Epithelial cell of prostate (primary cell): ENCODE results near the gene SOHLH2.

ENCODE experiments used
- DNase-seq: peaks from one replicate; pipeline ENCODE4 v3.0.0-alpha.2; 2011; ENCODE audit warnings: low read depth, low spot score
- H3K27ac ChIP-seq: fragments of 450-650 bp; 2 replicates; pipeline ENCODE4 v1.5.1; 2017; ENCODE audit warnings: mild to moderate bottlenecking

Gene SOHLH2

DNA sequence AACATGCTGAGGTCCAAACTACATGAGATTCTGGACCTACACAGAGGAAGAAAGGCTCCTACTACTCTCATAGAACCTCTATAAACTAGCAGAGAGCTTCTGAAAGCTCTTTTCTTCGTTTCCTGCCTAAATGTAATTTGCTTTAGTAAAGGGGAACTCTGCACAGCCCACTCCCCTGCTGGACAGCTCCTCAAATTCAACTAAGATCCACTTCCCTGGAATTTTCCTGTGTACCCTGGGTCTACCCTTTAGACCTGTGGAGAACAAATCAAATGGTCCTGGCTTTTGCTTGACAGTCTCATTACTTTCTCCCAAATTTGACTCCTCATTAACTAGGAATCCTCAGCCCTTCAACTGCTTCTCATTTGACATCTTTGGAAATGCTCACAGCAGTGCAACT is 79.7 kb downstream of the SOHLH2 start:
- no peak overlapping the region for H3K27ac ChIP-seq
- DNase-seq: no peak

DNA sequence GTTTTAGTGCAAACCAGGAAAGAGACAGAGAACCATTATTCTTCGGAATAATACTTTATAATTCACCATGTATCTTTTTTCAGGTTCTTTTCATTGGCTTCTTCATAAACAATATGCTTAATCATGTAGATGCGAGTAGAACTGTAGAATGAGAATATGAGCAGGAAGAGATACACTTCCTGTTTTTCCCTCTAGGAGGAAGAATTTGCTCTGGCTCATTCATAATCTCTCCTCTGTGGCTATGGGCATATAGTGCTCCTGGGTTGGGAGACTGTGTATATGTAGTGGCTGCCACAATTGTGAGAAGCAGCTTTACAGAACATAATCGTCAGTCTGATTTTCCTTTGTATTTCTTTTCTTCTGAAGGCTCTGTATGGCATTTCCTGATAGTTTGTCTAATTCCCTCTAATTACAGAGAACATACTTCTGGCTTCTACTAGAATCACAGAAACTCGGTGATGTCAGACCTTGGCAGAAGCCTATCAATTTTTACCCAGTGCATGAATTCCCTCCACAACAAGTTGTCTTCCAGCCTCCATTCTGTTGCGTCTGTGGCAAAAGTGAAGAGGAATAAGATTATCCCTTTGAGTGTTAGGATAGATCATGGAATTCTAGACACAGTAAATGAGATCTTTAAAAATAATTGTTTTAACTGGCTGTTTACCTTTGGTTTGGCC is 80.3 kb downstream of the SOHLH2 start:
- no peak overlapping the region for H3K27ac ChIP-seq
- DNase-seq: no peak

DNA sequence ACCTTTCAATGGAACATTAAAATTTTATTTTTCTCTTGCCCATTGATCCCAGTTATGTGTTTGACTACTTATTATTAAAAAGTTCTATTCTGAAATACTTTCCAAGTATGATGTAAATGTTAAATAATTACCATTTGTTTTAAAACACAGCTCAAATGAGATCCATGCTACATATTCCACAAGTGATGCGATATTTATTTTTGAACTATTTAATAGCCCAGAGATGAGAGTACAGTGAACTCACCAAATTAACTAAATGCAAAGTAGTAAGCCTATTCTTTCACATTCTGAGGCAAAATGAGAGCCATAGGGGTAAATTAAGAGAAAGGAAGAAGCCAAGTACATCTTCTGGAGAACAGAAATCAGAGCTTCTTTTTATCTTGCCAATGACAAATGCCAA is 82.0 kb downstream of the SOHLH2 start:
- no peak overlapping the region for H3K27ac ChIP-seq
- no peak for DNase-seq

DNA sequence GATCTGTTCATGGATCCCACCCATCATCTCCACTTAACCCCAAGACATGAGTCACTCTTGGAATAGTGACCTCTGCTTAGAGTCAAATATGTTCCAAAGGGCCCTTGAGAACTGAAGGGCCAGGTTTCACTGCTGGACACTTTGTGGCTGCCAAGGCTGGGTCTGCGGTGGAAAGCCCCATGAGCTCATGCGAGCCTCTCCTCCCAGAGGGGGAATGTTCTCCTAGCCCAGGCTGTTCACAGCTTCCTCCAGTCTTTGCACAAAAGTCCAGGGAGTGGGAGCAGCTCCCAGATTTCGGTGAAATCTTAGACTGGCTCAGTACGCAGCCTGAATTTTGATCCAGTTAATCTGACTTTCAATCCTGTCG is 82.4 kb downstream of the SOHLH2 start:
- DNase-seq: no peak
- no peak overlapping the region for H3K27ac ChIP-seq

DNA sequence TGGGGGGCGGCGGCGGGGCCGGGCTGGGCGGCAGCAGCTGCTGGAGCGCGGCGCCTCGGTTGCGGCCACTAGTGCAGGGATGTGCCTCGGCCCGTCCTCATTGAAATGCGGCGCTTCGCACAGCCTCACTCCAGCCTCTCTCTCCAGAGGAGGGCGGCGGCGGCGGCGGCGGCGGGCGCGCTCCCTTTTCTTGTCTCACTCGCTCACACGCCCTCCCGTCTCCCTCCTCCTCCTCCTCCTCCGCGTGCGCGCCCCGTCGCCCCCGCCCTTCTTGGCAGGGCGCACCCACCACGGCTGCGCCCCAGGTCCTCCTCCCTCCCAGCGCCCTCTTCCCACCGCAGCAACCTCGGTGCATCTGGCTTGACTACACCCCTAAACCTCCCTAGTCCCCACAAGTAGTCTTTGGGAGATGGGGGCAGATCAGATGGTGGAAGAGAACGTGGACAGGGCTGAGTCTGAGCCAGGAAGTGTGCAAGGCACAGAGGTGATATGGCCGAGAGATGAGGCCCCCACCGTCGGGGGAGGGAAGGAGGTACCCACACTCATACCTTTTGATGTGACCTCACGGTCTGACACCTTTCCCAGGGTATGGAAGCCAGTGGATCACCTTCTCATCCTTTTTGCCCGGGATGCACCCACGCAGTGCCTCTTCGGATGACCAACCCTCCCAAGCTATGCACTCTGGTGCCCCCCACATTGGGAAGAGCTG is 83.0 kb downstream of the SOHLH2 start, which contains the start of gene DCLK1:
DCLK1 (minus strand) TSS at position 161 of the 709 bp plus-strand sequence.
- H3K27ac ChIP-seq: no peak within 1 kb of the TSS
- no peak for DNase-seq

DNA sequence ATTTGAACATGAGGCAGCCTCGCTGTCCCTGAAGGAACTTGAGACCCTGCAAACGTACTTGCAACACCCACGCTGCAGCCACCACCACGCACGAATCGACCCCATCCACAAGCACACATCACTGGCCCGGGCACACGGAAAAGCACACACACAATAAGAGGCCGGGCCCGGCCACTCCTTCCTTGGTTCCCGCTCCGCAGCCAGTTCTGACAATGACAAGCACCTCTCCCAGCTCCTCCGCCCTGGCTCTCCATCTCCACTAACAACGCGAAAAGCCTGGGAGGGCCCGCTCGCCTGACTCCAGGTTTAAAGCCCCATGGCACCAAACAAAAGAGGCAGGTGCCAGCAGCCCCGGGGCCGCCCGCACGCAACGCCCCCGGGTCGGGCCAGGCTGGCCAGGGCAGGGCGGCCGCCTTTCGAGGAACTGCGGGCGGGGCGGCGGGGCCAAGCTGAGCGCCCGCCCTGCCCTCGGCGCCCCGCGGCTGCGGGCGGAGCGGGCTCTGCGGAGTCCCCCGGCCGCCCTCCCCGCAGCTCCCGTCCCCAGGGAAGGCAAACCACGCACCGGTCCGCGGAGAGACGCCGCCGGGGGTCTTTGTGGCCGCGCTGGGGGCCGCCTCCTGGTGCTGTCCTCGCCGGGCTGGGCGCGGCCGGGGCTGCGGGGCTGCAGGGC is 83.7 kb downstream of the SOHLH2 start:
- no peak for DNase-seq

DNA sequence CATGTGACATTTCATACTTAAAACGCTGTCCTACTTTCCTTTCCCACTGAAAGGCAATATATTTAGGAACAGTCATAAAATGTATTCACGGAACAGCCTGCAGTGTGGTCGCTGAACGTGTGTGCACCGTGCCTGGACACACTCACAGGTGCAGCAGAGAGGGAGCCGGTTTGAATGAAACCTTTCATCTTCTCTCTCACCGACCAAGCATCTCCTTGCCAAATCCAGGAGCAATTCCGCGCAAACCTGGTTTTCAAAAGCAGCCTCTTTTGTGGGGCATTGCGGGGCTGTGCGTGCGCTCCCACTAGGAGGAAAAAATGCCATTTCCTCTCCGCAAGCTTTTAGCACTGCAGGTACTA is 84.2 kb downstream of the SOHLH2 start:
- no peak for DNase-seq
- H3K27ac ChIP-seq: no peak overlapping the region

More for the DNA sequence above, 83.7 kb downstream of the SOHLH2 start:
- no peak overlapping the region for H3K27ac ChIP-seq

DNA sequence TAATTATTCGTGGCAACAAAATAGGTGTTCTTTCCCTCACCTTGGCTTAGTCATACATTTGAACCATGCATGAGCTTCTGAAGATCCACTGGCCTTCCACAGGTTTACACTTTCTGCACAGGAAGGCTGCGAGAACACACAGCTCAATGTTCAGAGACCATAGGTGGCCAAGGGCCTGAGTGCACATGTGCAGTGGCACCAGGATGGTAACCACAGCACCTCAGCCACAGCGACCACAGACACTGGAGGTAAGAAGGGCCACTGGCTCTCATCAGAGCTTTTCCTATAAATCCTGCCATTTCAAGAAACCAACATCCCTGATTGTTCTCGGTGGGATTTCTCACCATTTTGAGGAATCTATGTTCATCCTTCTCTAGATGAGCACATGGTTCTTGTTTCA is 84.8 kb downstream of the SOHLH2 start:
- no peak for DNase-seq
- H3K27ac ChIP-seq: no peak overlapping the region

DNA sequence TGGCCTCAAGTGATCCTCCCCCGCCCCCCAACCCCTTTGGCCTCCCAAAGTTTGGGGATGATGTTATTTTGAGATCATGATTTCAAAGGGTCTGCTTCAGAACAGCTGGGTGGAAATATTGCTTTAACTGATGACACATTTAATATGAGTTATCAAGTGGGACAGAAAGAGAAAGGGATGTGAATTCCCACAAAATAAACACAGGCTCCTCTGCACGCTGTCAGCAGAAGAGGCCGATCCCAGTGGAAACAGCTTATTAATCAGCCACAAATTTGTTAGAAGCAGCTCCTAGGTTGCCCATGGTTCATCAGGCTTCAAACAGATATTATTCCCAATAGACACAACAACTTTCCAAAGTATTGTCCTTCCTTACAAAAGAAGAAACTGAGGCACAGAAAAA is 87.9 kb downstream of the SOHLH2 start:
- no peak overlapping the region for H3K27ac ChIP-seq
- no peak for DNase-seq

DNA sequence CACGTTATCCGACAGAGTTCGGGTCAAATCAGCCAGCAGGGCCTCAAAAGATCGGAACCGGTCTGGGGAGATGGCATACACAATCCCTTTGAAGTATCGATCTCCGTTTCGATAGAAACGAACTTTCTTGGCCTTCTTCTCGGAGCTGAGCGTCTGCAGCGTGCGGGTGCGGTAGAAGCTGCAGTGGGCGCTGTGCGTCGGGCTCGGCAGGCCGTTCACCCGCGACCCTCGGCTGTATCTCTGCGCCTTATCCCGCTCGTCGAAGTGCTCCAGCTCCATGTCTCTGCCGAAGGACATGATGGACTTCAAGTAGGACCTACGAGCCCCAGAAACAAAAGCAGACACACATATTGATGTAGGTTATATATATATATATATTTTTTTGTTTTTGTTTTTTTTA is 88.5 kb downstream of the SOHLH2 start:
- H3K27ac ChIP-seq: no peak overlapping the region
- no peak for DNase-seq

DNA sequence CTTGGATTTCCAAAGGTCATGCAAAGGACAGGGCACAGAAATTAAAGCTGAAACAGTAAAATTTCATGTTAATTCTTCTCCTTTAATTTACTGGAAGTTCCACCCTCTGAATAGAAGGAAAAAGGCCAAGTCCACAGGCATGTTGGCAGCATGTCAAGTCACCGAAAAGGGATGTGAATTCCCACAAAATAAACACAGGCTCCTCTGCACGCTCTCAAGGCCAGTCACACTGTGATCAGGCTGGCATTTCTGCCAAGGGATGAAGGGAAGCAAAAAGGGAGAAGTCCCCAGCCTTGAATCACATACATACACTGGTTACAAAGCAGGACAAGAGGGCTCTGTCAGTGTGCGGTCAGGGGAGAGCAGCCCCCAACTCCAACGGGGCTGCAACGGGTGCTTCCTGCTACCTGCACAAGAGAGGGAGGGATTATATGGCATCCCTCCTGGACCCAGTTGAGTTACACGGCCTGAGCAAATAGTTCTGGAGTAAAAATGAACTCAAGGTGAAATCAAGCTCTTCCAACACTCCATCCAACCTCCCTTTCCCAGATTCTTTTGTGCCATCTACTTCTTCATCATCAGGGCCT is 90.0 kb downstream of the SOHLH2 start:
- no peak for DNase-seq
- H3K27ac ChIP-seq: no peak overlapping the region
